IPS-18c (cell line): ENCODE measurements around the gene GABRR2.
"Not testable (repeated sequence)": the region's sequence is repeated elsewhere in the genome, so short reads cannot be mapped to it uniquely, and the experiment has no call there.

Experiments
- H3K4me3 ChIP-seq: 2 replicates; pipeline ENCODE4 v1.7.0; 2013; ENCODE audit warnings: low read depth, mild to moderate bottlenecking, low read length, moderate library complexity; ENCODE audit not compliant: insufficient read depth
- H3K9me3 ChIP-seq: one replicate; pipeline ENCODE4 v1.6.1; 2013; ENCODE audit warnings: mild to moderate bottlenecking, low read length, moderate library complexity; ENCODE audit not compliant: control insufficient read depth, insufficient read depth

The GABRR2 gene

GRCh38 chr6:89339565-89339964, 24.5 kb upstream of the GABRR2 start:
- Histone ChIP-seq H3K9me3 (no peaks in the 10 kb centered on the region), H3K4me3 (no peak overlapping the region)

DNA sequence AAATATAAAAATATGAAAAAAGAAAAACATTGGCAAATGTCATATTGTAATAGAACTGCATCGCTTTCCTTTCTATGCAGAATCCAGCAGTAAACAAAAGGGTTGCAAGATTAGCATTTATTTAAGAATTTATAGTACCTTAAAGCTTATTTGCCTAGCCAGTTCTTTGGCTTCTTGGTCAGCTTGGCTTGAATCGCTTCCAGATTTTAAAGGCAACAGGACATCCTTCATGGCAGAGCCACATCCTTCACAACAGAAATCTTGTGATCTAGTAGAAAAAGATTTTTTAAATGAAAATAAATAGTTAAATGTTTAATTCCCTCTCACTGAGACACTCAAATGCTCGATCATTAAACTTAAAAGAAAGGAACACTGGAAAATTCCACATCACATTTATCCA, 20.1 kb upstream of the GABRR2 start:
- no peak overlapping the region for H3K4me3 ChIP-seq
- no peaks in the 10 kb centered on the region for H3K9me3 ChIP-seq

GRCh38 chr6:89330910-89331309, 15.8 kb upstream of the GABRR2 start:
- H3K4me3 ChIP-seq, result no peak overlapping the region

DNA sequence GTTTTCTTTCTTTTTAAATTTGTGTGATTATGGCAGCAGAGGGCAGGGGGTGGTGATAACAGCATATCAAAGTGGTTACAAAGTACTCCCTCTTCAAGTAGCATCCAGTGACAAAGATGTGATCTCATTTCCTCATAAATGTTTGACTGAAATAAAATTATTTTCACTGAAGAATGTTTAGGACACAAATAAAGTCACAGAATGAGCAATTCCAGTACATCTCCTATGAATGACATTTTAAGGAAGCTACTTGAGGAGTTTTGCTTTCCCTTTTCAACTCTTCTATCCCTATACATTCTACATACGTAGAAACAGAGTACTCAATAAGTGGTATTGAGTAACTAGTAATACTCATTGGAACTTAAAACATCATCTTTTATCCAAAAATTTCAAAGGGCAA, 13.9 kb upstream of the GABRR2 start:
- H3K4me3 ChIP-seq, result no peak overlapping the region

More at GRCh38 chr6:89330910-89331309, 15.8 kb upstream of the GABRR2 start:
- H3K9me3 ChIP-seq, result no peaks in the 10 kb centered on the region

DNA sequence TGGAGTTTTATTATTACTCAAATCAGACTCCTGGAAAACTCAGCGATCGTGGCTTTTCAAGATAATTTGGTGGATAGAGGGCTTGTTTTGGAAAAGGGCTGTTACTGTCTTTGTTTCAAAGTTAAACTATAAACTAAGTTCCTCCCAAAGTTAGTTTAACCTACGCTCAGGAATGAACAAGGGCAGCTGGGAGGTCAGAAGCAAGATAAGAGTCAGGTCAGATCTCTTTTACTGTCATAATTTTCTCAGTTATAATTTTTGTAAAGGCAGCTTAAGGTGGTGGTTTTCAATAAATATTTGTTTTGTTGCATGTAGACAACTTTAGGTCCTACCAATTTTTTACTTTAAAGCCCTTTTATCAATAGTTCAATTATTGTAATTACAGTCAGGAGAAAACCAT, 9.2 kb upstream of the GABRR2 start:
- Histone ChIP-seq H3K4me3 (no peak overlapping the region), H3K9me3 (no peaks in the 10 kb centered on the region)

More for the DNA sequence above, 13.9 kb upstream of the GABRR2 start:
- H3K9me3 ChIP-seq, result no peaks in the 10 kb centered on the region

GRCh38 chr6:89323511-89323971, 8.4 kb upstream of the GABRR2 start:
- H3K4me3 ChIP-seq, result no peak overlapping the region
- H3K9me3 ChIP-seq, result no peaks in the 10 kb centered on the region

- Histone ChIP-seq H3K4me3 (no peak overlapping the region), H3K9me3 (no peaks in the 10 kb centered on the region)
These were observed 6.3 kb upstream of the GABRR2 start for GRCh38 chr6:89321131-89321970.

DNA sequence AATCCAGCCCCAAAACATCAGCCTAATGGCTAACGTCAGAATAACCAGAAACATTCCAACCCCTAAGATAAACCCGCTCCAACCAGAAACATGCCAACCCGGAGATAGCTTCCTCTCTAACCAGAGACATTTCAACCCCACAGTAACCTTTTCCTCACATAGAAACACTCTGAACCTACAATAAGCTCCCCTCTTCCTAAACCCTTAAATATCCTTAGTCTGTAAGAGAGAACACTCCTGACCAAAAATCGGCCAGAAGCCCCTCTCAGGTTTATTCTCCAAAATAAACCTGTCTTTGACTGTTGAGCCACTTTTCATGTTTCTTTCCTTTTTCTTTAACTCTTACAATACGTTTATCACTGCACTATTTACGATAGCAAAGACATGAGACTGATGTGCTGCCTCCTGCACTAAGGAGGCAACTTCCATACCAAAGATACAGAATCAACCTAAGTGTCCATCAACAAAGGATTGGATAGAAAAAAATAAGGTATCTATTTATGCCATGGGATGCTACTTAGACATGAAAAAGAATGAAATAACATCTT, 5.0 kb upstream of the GABRR2 start:
- Histone ChIP-seq H3K9me3 (no peaks in the 10 kb centered on the region), H3K4me3 (no peak overlapping the region)

GRCh38 chr6:89317067-89317466, 2.0 kb upstream of the GABRR2 start:
- no peaks in the 10 kb centered on the region for H3K9me3 ChIP-seq
- H3K4me3 ChIP-seq, result no peak overlapping the region

DNA sequence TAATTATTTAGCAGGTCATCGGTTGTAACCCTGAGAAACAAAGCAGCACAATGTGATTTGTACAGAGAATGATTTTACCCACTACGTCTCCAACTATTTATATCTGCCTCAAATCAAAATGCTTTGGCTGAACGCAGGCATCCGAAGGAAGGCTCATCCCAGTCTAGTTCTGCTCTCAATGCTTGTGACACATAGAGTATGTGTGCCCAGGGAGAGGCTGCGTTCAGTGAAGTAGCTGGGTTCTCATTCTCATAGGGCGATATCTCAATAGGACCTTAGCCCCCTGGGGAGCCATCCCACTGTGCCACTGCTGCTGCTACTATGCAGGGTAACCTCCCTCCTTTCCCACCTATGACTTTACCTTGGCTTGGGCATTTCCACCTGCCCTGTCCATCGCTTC, 407 bp downstream of the GABRR2 start:
- Histone ChIP-seq H3K4me3 (no peak overlapping the region), H3K9me3 (no peaks in the 10 kb centered on the region)

GRCh38 chr6:89313006-89313405, 2.1 kb downstream of the GABRR2 start:
- no peaks in the 10 kb centered on the region for H3K9me3 ChIP-seq
- H3K4me3 ChIP-seq, result no peak overlapping the region

- H3K9me3 ChIP-seq, result no peaks in the 10 kb centered on the region
These were observed 3.1 kb downstream of the GABRR2 start for GRCh38 chr6:89311853-89312531.

GRCh38 chr6:89311530-89311852, 3.6 kb downstream of the GABRR2 start:
- H3K4me3 ChIP-seq, result no peak overlapping the region
- no peaks in the 10 kb centered on the region for H3K9me3 ChIP-seq

More at GRCh38 chr6:89311853-89312531, 3.1 kb downstream of the GABRR2 start:
- H3K4me3 ChIP-seq, result no peak overlapping the region

- Histone ChIP-seq H3K9me3 (no peaks in the 10 kb centered on the region), H3K4me3 (no peak overlapping the region)
These were observed 4.2 kb downstream of the GABRR2 start for GRCh38 chr6:89310929-89311328.

DNA sequence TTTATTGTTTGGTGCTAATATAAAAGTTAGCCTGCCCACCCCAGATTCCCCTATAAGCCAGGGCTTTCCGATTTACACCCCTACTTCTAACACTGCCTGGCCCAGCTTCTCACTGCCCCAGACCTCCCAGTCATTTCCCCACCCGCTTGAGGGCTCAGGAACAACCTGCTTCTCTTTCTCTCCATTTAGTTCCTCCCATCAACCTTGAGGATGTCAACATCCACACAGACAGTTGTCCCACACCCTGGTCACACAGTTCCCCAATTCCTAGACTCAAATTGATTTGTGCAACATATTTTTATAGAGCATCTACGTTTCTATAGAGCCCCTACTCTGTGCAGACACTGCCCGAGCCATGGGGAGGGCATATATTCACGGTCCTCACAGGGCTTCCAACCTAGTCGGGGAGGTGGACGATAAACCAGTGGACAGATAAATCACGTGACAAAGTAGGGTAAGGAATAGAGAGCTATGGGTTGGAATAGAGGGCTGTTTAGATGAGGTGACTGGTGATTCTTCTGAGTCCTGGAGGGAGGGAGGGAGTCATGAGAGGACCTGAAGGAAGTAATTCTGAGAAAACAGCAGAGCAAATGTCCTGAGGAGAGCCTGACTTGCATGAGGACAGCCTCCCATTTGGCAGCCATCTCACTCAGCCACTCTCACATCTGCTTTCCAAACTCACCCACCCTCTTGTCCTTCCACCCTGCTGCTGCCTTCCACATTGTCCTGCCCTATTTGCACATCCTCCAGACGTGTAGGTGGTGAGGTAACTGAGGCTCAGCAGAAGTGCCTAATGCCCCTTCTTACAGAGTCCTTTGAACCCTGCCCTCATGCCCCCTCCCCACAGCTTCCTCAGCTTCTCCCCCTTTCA, 6.3 kb downstream of the GABRR2 start:
- H3K9me3 ChIP-seq, result no peaks in the 10 kb centered on the region
- no peak overlapping the region for H3K4me3 ChIP-seq

GRCh38 chr6:89304517-89304916, 10.6 kb downstream of the GABRR2 start:
- H3K4me3 ChIP-seq, H3K9me3 ChIP-seq: not testable (repeated sequence)

DNA sequence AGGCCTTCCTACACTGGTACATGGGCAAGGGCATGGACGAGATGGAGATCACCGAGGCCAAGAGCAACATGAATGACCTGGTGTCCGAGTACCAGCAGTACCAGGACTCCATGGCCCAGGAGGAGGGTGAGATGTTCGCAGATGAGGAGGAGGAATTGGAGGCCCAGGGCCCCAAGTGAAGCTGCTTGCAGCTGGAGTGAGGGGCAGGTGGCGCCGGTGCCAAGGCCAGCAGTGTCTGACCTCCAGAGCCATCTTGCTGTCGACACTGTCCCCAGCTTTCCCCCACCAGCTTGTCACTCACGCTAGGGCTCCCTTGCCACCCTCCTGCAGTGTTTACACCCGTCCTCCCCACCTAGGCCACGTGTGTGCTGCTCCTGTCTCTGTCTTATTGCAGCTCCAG, 12.2 kb downstream of the GABRR2 start:
- Histone ChIP-seq H3K4me3 (no peak overlapping the region), H3K9me3 (no peaks in the 10 kb centered on the region)
